OCI-LY1 (cell line): ENCODE measurements around the gene FGF14.

Experiments
- H2AFZ ChIP-seq: fragments of 200-600 bp; sonication (generic), shearing (Covaris generic); 2 replicates; pipeline ENCODE4 v1.6.0; 2014; ENCODE audit warnings: antibody characterized with exemption, mild to moderate bottlenecking, low read length
- H3F3A ChIP-seq: fragments of 200-600 bp; sonication (generic), shearing (Covaris generic); 2 replicates; pipeline ENCODE4 v1.6.0; 2014; ENCODE audit warnings: mild to moderate bottlenecking, antibody characterized with exemption, low read length, moderate library complexity; ENCODE audit not compliant: insufficient read depth
- H3K27ac ChIP-seq: fragments of 200-600 bp; sonication (generic); 2 replicates; pipeline ENCODE4 v1.5.1; 2014; ENCODE audit warnings: low read length, mixed run types, mild to moderate bottlenecking, low read depth; ENCODE audit not compliant: poor library complexity, severe bottlenecking
- H3K27me3 ChIP-seq: fragments of 200-600 bp; sonication (generic); 2 replicates; pipeline ENCODE4 v1.6.0; 2014; ENCODE audit warnings: antibody characterized with exemption, mild to moderate bottlenecking, low read length, moderate library complexity; ENCODE audit not compliant: insufficient read depth
- H3K36me3 ChIP-seq: fragments of 200-600 bp; sonication (generic); 2 replicates; pipeline ENCODE4 v1.6.1; 2014; ENCODE audit warnings: mild to moderate bottlenecking, antibody characterized with exemption, low read length, moderate library complexity, mixed read lengths; ENCODE audit not compliant: insufficient read depth
- H3K4me1 ChIP-seq: fragments of 200-600 bp; sonication (generic); 2 replicates; pipeline ENCODE4 v1.5.1; 2014; ENCODE audit warnings: mild to moderate bottlenecking, low read length, moderate library complexity; ENCODE audit not compliant: insufficient read depth, severe bottlenecking
- H3K4me2 ChIP-seq: fragments of 200-600 bp; sonication (generic), shearing (Covaris generic); 2 replicates; pipeline ENCODE4 v1.6.1; 2014; ENCODE audit warnings: low read length
- H3K4me3 ChIP-seq: fragments of 200-600 bp; sonication (generic); 2 replicates; pipeline ENCODE4 v1.5.1; 2014; ENCODE audit warnings: low read length, low read depth, mild to moderate bottlenecking, mixed read lengths; ENCODE audit not compliant: poor library complexity, severe bottlenecking
- H3K79me2 ChIP-seq: fragments of 200-600 bp; shearing (Covaris generic); 2 replicates; pipeline ENCODE4 v1.6.1; 2016; ENCODE audit warnings: mixed run types, low read length, mixed read lengths; ENCODE audit not compliant: insufficient read depth
- H3K9ac ChIP-seq: fragments of 200-600 bp; sonication (generic), shearing (Covaris generic); 2 replicates; pipeline ENCODE4 v1.6.1; 2014; ENCODE audit warnings: mild to moderate bottlenecking, low read length, mixed read lengths
- H3K9me2 ChIP-seq: fragments of 200-600 bp; sonication (generic), shearing (Covaris generic); 2 replicates; pipeline ENCODE4 v1.6.1; 2014; ENCODE audit warnings: low read depth, mild to moderate bottlenecking, low read length, mixed read lengths
- H3K9me3 ChIP-seq: fragments of 200-600 bp; shearing (Covaris generic); 2 replicates; pipeline ENCODE4 v1.6.1; 2014; ENCODE audit warnings: low read length, mixed read lengths
- H4K20me1 ChIP-seq: fragments of 200-600 bp; sonication (generic), shearing (Covaris generic); 2 replicates; pipeline ENCODE4 v1.6.0; 2016; ENCODE audit warnings: mild to moderate bottlenecking, low read length; ENCODE audit not compliant: insufficient read depth
- CTCF ChIP-seq: fragments of 200-600 bp; sonication (generic), shearing (Covaris generic); IDR thresholded peaks from 2 replicates; pipeline ENCODE4 v1.5.1; 2017; ENCODE audit warnings: mild to moderate bottlenecking, antibody characterized with exemption, low read length, moderate library complexity, mixed read lengths
- EZH2 ChIP-seq: fragments of 200-600 bp; sonication (generic), shearing (Covaris generic); IDR thresholded peaks from 2 replicates; pipeline ENCODE4 v1.8.0; 2017; ENCODE audit warnings: borderline replicate concordance, mixed run types, mild to moderate bottlenecking, antibody characterized with exemption, low read length, moderate library complexity, mixed read lengths

Gene FGF14

DNA sequence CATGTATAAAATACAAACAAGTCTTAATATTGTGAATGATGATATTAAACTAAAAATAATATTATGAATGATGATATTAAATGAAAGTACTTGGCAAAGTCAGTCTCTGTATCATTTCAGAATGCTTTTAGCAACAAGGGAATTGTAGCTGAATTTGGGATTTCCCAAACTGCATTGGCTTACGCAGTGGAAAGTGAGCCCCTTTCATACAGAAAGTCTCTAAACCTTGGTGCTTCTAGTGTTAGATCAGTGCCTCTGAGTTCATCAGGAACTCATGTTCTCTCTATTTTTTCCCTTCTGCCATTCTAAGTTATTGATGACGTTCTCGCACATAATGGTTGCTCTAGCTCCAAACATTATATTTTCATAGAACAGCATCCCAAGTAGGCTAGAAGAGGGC, 649.4 kb downstream of the FGF14 start:
- Histone ChIP-seq H3K9ac (no peak overlapping the region), H3K36me3 (no peaks in the 10 kb centered on the region), H3K9me3 (no peaks in the 10 kb centered on the region), H3K27ac (peak overlapping the region; percentile 51), H3K4me1 (peaks cover 45% of the 10 kb centered on the region), H3F3A (no peaks in the 10 kb centered on the region), H3K9me2 (no peaks in the 10 kb centered on the region), H3K79me2 (no peaks in the 10 kb centered on the region), H2AFZ (no peak overlapping the region), H4K20me1 (no peaks in the 10 kb centered on the region), H3K27me3 (no peaks in the 10 kb centered on the region), H3K4me2 (no peak overlapping the region), H3K4me3 (no peak overlapping the region)
- TF ChIP-seq EZH2 = no peak
- TF ChIP-seq CTCF = no peak

DNA sequence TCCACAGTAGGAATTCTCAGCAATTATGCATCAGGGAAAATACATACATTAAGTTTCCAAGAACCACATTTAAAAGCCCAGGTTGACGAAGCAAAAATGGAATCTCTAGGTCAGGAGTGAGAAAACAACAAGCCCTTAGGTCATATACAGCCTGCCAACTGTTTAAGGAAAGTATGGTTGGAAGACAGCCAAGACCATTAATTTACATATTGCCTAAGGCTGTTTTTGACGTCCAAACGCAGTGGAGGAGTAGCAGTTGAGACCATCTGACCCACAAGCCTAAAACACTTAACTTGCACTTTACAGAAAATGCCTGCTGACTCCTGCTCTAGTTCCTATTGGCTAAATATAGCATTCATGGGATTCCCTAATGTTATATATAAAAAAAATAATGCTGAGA, 650.4 kb downstream of the FGF14 start:
- peak overlapping the region; percentile 51 for H3K27ac ChIP-seq
- TF ChIP-seq CTCF = no peak
- TF ChIP-seq EZH2 = no peak
- H3F3A ChIP-seq = no peaks in the 10 kb centered on the region
- H3K4me2 ChIP-seq = peak overlapping the region; percentile 8; the same call in 1 of the 2 replicates
- H2AFZ ChIP-seq = no peak overlapping the region
- no peaks in the 10 kb centered on the region for H3K9me2 ChIP-seq
- no peaks in the 10 kb centered on the region for H3K79me2 ChIP-seq
- no peaks in the 10 kb centered on the region for H3K27me3 ChIP-seq
- no peak overlapping the region for H3K4me3 ChIP-seq
- H3K9ac ChIP-seq = no peak overlapping the region
- no peaks in the 10 kb centered on the region for H4K20me1 ChIP-seq
- peaks cover 45% of the 10 kb centered on the region for H3K4me1 ChIP-seq
- H3K9me3 ChIP-seq = no peaks in the 10 kb centered on the region
- no peaks in the 10 kb centered on the region for H3K36me3 ChIP-seq

GRCh38 chr13:101749584-101749983, 652.3 kb downstream of the FGF14 start:
- no peak for TF ChIP-seq EZH2
- TF ChIP-seq CTCF = no peak
- Histone ChIP-seq H3K9ac (no peak overlapping the region), H3K27me3 (no peaks in the 10 kb centered on the region), H3K9me2 (no peaks in the 10 kb centered on the region), H3K9me3 (no peaks in the 10 kb centered on the region), H2AFZ (no peak overlapping the region), H3K36me3 (no peaks in the 10 kb centered on the region), H3K4me1 (peaks cover 38% of the 10 kb centered on the region), H3K4me3 (no peak overlapping the region), H3K79me2 (no peaks in the 10 kb centered on the region), H3F3A (no peaks in the 10 kb centered on the region), H3K4me2 (no peak overlapping the region), H4K20me1 (no peaks in the 10 kb centered on the region), H3K27ac (no peak overlapping the region)
